Panc1 (cell line): ENCODE results near the gene ZNF398.

Experiments
- CTCF ChIP-seq: fragments of 450-650 bp; IDR thresholded peaks from 2 replicates; pipeline ENCODE4 v1.5.1; 2017; ENCODE audit warnings: mild to moderate bottlenecking
- REST ChIP-seq, 2 experiments: IDR thresholded peaks; 2 replicates each; pipeline ENCODE4 v1.6.1; 2011 to 2012; ENCODE audit warnings: low read depth in 2 of 2, control low read depth in 1 of 2, low read length in 1 of 2, mild to moderate bottlenecking in 1 of 2, moderate library complexity in 1 of 2; ENCODE audit not compliant: insufficient read depth in 1 of 2

GRCh38 chr7:149179241-149179640 is 32.0 kb downstream of the ZNF398 start:
- TF ChIP-seq CTCF: no peak
- no peak for TF ChIP-seq REST (IDR thresholded peaks at IDR 0.05; ENCODE audit: insufficient read depth in 1 of 2, low read depth in 2 of 2, low read length in 1 of 2)
